Purkinje cell (primary cell): ENCODE data around the gene MAGEA6. TPM values are rescaled to one million over a fixed set of nuclear protein-coding genes. Genes with fewer than 3 reads are reported as not detected.

ENCODE experiments used
- polyA plus RNA-seq: library from polyadenylated mRNA; unstranded; fragments of >200 nt; fragmentation: Nextera tagmentation; gene quantifications from 2 replicates; pipeline ENCODE4 v1.2.1, GENCODE V29; 2014

Gene MAGEA6
- not detected in 2 replicates for polyA plus RNA-seq

GRCh38 chrX:152769549-152770289 is at the start of gene MAGEA6:
Gene MAGEA6 (minus strand): TSS chrX:152769689. CDS start chrX:152767650, 2,039 bp downstream.

DNA sequence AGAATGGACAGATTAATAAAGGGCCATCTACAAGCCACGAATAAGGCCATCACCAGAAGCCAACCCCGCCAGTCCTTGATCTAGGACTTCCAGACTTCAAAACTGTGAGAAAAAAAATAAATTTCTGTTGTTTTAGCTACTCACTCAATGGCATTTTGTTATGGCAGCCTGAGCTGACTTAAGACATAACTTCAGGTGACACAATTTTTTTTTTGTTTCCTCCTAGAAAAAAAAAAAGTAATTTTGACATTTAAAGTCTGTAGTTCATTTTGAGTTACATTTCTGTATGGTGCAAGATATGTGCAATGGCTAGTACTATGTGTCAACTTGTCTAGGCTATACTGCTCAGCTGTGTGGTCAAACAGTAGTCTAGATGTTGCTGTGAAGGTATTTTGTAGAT is 10.6 kb downstream of the MAGEA6 start, which contains the start of gene CSAG3:
CSAG3 (plus strand) TSS at position 301 of the 400 bp plus-strand sequence.

DNA sequence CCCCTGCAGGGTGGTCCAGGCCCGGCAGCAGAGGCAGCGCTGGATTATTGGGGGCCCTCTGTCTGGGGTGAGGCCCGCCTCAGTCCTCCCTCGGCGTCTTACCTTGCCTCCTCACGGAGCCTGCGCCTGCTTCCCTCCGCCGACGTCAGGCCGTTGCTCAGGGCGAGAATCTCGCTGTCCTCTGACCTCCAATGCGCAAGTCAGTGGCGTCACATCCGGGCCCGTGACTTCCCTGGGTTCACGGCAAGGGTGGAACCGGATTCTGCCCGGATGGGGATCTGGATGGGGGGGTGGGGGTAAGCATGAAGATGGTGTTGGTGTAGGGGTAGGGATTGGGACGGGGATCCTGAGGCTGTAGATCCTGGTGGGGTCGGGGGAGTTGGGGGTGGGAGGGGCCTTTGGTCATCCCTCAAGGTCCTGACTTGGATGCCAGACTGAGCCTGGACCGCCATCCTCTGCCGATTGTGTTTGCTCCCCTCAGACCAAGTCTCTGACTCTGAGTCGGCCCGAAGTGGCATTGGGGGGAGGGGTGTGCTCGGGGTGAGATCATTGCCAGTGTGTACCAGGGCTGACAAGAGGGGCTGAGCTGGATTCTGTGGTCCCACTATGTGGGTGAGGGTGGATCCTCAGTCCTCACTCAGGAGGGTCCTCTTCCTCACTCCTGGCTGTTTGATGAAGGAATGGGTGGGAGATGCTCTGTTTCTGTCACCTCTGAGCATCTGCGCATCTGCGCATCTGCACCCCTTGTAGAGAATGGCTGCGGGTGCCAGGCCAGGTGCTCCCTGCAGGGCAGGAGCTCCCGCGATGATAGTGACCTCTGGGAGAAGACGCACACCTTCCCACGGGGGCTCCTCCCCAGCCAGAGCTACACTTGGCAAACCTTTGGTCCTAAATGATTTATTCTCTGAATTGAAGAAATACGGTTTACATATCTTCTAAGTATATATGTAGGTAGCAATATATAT is 15.5 kb downstream of the MAGEA6 start, which contains the start of gene MAGEA2:
MAGEA2 (minus strand) TSS at position 157 of the 965 bp plus-strand sequence. CDS start 2,479 bp downstream, outside the sequence.

GRCh38 chrX:152733261-152733975 is 36.1 kb downstream of the MAGEA6 start, which contains the start of the genes CSAG1 and MAGEA12:
Gene CSAG1 (minus strand): TSS chrX:152733721. CDS start chrX:152732460, 1,261 bp downstream.
Gene MAGEA12 (plus strand): TSS chrX:152733757. CDS start chrX:152736162, 2,405 bp downstream.

Other genes starting within 250 kb of the MAGEA6 start
- not detected in 2 replicates for gene GABRQ, start 131.8 kb downstream of the MAGEA6 start, polyA plus RNA-seq
- not detected in 2 replicates for gene MAGEA3, start 70.9 kb downstream of the MAGEA6 start, polyA plus RNA-seq
- gene CSAG2, start 60.4 kb downstream of the MAGEA6 start, polyA plus RNA-seq = not detected in 2 replicates
- not detected in 2 replicates for gene MAGEA2B, start 55.1 kb downstream of the MAGEA6 start, polyA plus RNA-seq
- gene CSAG1, start 36.0 kb downstream of the MAGEA6 start, polyA plus RNA-seq = 0.86 TPM in 1 of 2 replicates, not detected in the other
- not detected in 2 replicates for gene MAGEA12, start 35.9 kb downstream of the MAGEA6 start, polyA plus RNA-seq
- gene MAGEA2, start 15.8 kb downstream of the MAGEA6 start, polyA plus RNA-seq = not detected in 2 replicates
- not detected in 2 replicates for gene CSAG3, start 10.5 kb downstream of the MAGEA6 start, polyA plus RNA-seq
- 115 and 119 TPM in 2 replicates for gene CETN2, start 61.1 kb upstream of the MAGEA6 start, polyA plus RNA-seq
- gene NSDHL, start 61.4 kb upstream of the MAGEA6 start, polyA plus RNA-seq = 16.4 and 20.0 TPM in 2 replicates
- 1.1 TPM in 1 of 2 replicates, not detected in the other for gene ZNF185, start 128.4 kb upstream of the MAGEA6 start, polyA plus RNA-seq
- 0.32 TPM in 1 of 2 replicates, not detected in the other for gene PNMA5, start 224.4 kb upstream of the MAGEA6 start, polyA plus RNA-seq